Measurements from ENCODE around the gene BIRC7. TPM values are rescaled to one million over a fixed set of nuclear protein-coding genes. Genes with fewer than 3 reads are reported as not detected.
A peak's percentile ranks its signal among the peaks of the same experiment; 100 is the strongest.

Gene BIRC7
- total and polyA plus RNA-seq, 2 donors, result 0.09 to 0.87 TPM

DNA sequence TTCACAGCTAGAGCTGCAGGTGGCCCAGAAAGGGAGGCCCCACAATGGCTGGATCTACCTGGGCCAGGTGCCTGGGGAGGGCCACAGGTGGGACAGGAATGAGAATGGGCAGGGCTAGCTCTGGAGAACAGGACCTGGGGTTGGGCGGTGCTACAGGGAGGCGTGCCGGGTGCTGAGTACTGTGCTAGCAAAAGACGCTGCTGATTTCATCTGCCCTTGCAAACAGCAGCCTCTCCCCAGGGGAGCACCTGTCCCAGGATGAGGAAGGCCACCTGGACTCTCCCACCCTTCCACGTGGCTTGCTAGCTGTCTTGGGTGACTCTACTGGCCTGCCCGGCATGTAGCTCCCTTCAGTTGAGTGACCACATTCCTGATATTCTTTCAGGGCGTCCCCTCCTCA, 13.2 kb upstream of the BIRC7 start:
- no peaks in the 10 kb centered on the region for H3K36me3 ChIP-seq (ENCODE audit: control insufficient read depth in 2 of 2, insufficient read depth in 2 of 2, low read length in 1 of 2)
- H3K27ac ChIP-seq (ENCODE audit: low read depth in 1 of 2, low read length in 1 of 2), result no peak overlapping the region
- H3K4me3 ChIP-seq (ENCODE audit: low read length in 2 of 2), result no peak overlapping the region
- DNase-seq (ENCODE audit: low read depth in 6 of 9, low spot score in 9 of 9), result no peak
- peaks cover 0 to 55% of the 10 kb centered on the region in 2 donors for H3K27me3 ChIP-seq (ENCODE audit: control insufficient read depth in 2 of 2, insufficient read depth in 1 of 2, low read length in 1 of 2)
- no peaks in the 10 kb centered on the region for H3K9me3 ChIP-seq (ENCODE audit: control insufficient read depth in 2 of 2, insufficient read depth in 1 of 2, low read length in 1 of 2)
- WGBS, result 84% methylated on average over 7 of the region's 7 CpGs
- H3K4me1 ChIP-seq (ENCODE audit: control insufficient read depth in 2 of 2, insufficient read depth in 2 of 2, low read length in 2 of 2), result no peaks in the 10 kb centered on the region

DNA sequence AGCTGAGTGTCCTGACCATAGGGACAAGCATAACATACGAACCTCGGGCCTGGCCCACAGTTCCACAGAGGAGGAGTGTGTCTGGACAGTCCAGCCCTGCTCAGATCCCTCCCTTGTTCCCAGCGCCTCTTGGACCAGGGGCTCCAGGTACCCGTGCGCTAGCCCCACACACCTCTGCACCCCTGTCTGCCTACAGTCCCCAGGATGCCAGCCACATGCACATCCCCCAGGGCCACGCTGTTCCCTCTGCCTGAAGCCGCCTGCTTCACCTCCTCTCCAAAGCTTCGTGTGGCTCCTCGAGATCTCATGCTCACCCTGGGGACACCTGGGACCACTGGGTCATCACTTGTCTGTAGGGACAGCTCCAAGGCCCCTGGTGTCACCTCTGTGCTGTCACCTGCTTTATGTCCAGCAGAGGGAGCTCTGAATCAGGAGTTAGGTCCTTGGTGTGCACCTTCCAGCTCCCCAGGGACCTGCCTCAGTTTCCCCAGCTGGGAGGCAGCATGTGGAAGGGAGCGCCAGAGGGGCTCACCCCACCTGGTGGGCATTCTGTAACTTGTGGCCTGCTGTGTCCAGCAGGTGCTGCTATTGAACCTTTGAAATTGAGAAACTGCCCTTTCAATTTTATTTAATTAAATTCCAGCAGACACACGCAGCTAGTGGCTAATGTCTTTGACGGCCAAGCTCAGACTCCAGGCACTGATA, 12.4 kb upstream of the BIRC7 start:
- Histone ChIP-seq H3K4me3 (ENCODE audit: low read length in 2 of 2) (no peak overlapping the region), H3K4me1 (ENCODE audit: control insufficient read depth in 2 of 2, insufficient read depth in 2 of 2, low read length in 2 of 2) (no peaks in the 10 kb centered on the region), H3K9me3 (ENCODE audit: control insufficient read depth in 2 of 2, insufficient read depth in 1 of 2, low read length in 1 of 2) (no peaks in the 10 kb centered on the region), H3K27me3 (ENCODE audit: control insufficient read depth in 2 of 2, insufficient read depth in 1 of 2, low read length in 1 of 2) (peaks cover 0 to 59% of the 10 kb centered on the region in 2 donors), H3K27ac (ENCODE audit: low read depth in 1 of 2, low read length in 1 of 2) (no peak overlapping the region), H3K36me3 (ENCODE audit: control insufficient read depth in 2 of 2, insufficient read depth in 2 of 2, low read length in 1 of 2) (no peaks in the 10 kb centered on the region)
- WGBS, result 63% methylated on average over 12 of the region's 12 CpGs
- DNase-seq (ENCODE audit: low read depth in 6 of 9, low spot score in 9 of 9), result peak in 5 of 9 donors; percentile 24 to 53 (median 41)

DNA sequence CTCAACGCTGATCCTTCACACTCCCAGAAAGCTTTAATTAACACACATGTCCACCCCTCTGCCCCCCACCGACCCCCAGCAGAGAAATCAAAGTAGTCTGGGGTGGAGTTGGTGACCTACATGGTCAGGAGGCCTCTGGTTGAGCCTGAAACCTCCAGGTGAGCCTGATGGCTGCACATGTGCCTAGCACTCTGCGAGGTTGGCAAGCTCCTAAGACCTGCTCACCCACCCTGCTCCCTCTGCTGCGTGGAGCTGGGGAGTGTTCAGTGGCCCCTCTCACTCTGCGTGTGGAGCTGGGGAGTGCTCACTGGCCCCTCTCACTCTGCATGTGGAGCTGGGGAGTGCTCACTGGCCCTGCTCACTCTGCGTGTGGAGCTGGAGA, 11.9 kb upstream of the BIRC7 start:
- no peaks in the 10 kb centered on the region for H3K36me3 ChIP-seq (ENCODE audit: control insufficient read depth in 2 of 2, insufficient read depth in 2 of 2, low read length in 1 of 2)
- peaks cover 0 to 65% of the 10 kb centered on the region in 2 donors for H3K27me3 ChIP-seq (ENCODE audit: control insufficient read depth in 2 of 2, insufficient read depth in 1 of 2, low read length in 1 of 2)
- no peak overlapping the region for H3K4me3 ChIP-seq (ENCODE audit: low read length in 2 of 2)
- no peak for DNase-seq (ENCODE audit: low read depth in 6 of 9, low spot score in 9 of 9)
- no peaks in the 10 kb centered on the region for H3K4me1 ChIP-seq (ENCODE audit: control insufficient read depth in 2 of 2, insufficient read depth in 2 of 2, low read length in 2 of 2)
- 86% methylated on average over 6 of the region's 6 CpGs for WGBS
- no peaks in the 10 kb centered on the region for H3K9me3 ChIP-seq (ENCODE audit: control insufficient read depth in 2 of 2, insufficient read depth in 1 of 2, low read length in 1 of 2)
- H3K27ac ChIP-seq (ENCODE audit: low read depth in 1 of 2, low read length in 1 of 2), result no peak overlapping the region

- WGBS, result 57% methylated on average over 16 of the region's 16 CpGs
- no peak for DNase-seq (ENCODE audit: low read depth in 6 of 9, low spot score in 9 of 9)
- H3K4me3 ChIP-seq (ENCODE audit: low read length in 2 of 2), result no peak overlapping the region
- no peaks in the 10 kb centered on the region for H3K36me3 ChIP-seq (ENCODE audit: control insufficient read depth in 2 of 2, insufficient read depth in 2 of 2, low read length in 1 of 2)
- peaks cover 0 to 68% of the 10 kb centered on the region in 2 donors for H3K27me3 ChIP-seq (ENCODE audit: control insufficient read depth in 2 of 2, insufficient read depth in 1 of 2, low read length in 1 of 2)
- no peaks in the 10 kb centered on the region for H3K9me3 ChIP-seq (ENCODE audit: control insufficient read depth in 2 of 2, insufficient read depth in 1 of 2, low read length in 1 of 2)
- H3K27ac ChIP-seq (ENCODE audit: low read depth in 1 of 2, low read length in 1 of 2), result no peak overlapping the region
- no peaks in the 10 kb centered on the region for H3K4me1 ChIP-seq (ENCODE audit: control insufficient read depth in 2 of 2, insufficient read depth in 2 of 2, low read length in 2 of 2)
Observed at GRCh38 chr20:63224412-63225081, 11.2 kb upstream of the BIRC7 start.

- peaks cover 0 to 71% of the 10 kb centered on the region in 2 donors for H3K27me3 ChIP-seq (ENCODE audit: control insufficient read depth in 2 of 2, insufficient read depth in 1 of 2, low read length in 1 of 2)
- WGBS, result 59% methylated on average over 7 of the region's 7 CpGs
Observed at GRCh38 chr20:63225082-63225454, 10.6 kb upstream of the BIRC7 start.

GRCh38 chr20:63226042-63226943, 9.4 kb upstream of the BIRC7 start:
- H3K27me3 ChIP-seq (ENCODE audit: control insufficient read depth in 2 of 2, insufficient read depth in 1 of 2, low read length in 1 of 2), result peaks cover 0 to 75% of the 10 kb centered on the region in 2 donors

More at GRCh38 chr20:63225082-63225454, 10.6 kb upstream of the BIRC7 start:
- no peaks in the 10 kb centered on the region for H3K36me3 ChIP-seq (ENCODE audit: control insufficient read depth in 2 of 2, insufficient read depth in 2 of 2, low read length in 1 of 2)
- DNase-seq (ENCODE audit: low read depth in 6 of 9, low spot score in 9 of 9), result no peak
- no peaks in the 10 kb centered on the region for H3K4me1 ChIP-seq (ENCODE audit: control insufficient read depth in 2 of 2, insufficient read depth in 2 of 2, low read length in 2 of 2)
- H3K27ac ChIP-seq (ENCODE audit: low read depth in 1 of 2, low read length in 1 of 2), result no peak overlapping the region
- no peaks in the 10 kb centered on the region for H3K9me3 ChIP-seq (ENCODE audit: control insufficient read depth in 2 of 2, insufficient read depth in 1 of 2, low read length in 1 of 2)
- no peak overlapping the region for H3K4me3 ChIP-seq (ENCODE audit: low read length in 2 of 2)

DNA sequence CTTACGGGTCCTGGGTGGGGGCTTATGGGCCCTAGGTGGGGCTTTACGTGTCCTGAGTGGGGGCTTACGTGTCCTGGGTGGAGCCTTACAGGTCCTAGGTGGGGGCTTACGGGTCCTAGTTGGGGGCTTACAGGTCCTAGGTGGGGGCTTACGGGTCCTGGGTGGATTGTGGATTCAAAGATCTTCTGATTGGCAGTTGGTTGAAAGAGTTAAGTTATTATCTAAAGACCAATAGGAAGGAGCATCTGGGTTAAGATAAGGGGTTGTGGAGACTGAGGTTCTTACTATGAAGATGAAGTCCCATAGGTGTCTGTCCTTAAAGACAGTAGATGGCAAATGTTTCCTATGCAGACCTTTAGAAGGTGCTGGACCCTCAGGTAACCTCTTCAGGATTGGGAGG, 8.4 kb upstream of the BIRC7 start:
- Histone ChIP-seq H3K4me3 (ENCODE audit: low read length in 2 of 2) (no peak overlapping the region), H3K36me3 (ENCODE audit: control insufficient read depth in 2 of 2, insufficient read depth in 2 of 2, low read length in 1 of 2) (no peaks in the 10 kb centered on the region), H3K9me3 (ENCODE audit: control insufficient read depth in 2 of 2, insufficient read depth in 1 of 2, low read length in 1 of 2) (no peaks in the 10 kb centered on the region), H3K27ac (ENCODE audit: low read depth in 1 of 2, low read length in 1 of 2) (no peak overlapping the region), H3K27me3 (ENCODE audit: control insufficient read depth in 2 of 2, insufficient read depth in 1 of 2, low read length in 1 of 2) (peaks cover 0 to 75% of the 10 kb centered on the region in 2 donors), H3K4me1 (ENCODE audit: control insufficient read depth in 2 of 2, insufficient read depth in 2 of 2, low read length in 2 of 2) (no peaks in the 10 kb centered on the region)
- 94% methylated on average over 5 of the region's 5 CpGs for WGBS
- DNase-seq (ENCODE audit: low read depth in 6 of 9, low spot score in 9 of 9), result no peak

More at GRCh38 chr20:63226042-63226943, 9.4 kb upstream of the BIRC7 start:
- DNase-seq (ENCODE audit: low read depth in 6 of 9, low spot score in 9 of 9), result no peak
- no peak overlapping the region for H3K27ac ChIP-seq (ENCODE audit: low read depth in 1 of 2, low read length in 1 of 2)
- 90% methylated on average over 19 of the region's 19 CpGs for WGBS
- H3K9me3 ChIP-seq (ENCODE audit: control insufficient read depth in 2 of 2, insufficient read depth in 1 of 2, low read length in 1 of 2), result no peaks in the 10 kb centered on the region
- H3K4me3 ChIP-seq (ENCODE audit: low read length in 2 of 2), result no peak overlapping the region
- no peaks in the 10 kb centered on the region for H3K36me3 ChIP-seq (ENCODE audit: control insufficient read depth in 2 of 2, insufficient read depth in 2 of 2, low read length in 1 of 2)
- H3K4me1 ChIP-seq (ENCODE audit: control insufficient read depth in 2 of 2, insufficient read depth in 2 of 2, low read length in 2 of 2), result no peaks in the 10 kb centered on the region

DNA sequence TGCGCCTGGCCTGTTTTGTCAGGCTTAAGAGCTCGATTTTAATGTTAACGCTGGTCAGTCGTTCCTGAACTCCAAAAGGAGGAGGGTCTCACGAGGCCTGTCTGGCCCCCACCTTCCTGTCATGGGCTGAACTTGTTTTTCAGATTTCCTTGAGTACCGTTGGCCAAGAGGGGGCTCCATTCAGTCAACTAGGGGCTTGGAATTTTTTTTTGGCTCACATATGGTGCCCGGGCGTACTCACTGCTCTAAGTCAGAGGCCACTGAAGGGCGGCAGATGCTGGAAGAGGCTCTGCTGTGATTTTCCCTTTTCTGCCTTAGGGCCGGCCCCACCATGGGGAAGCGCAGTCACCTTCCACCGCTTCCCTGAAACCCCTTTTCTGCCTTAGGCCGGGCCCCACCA, 6.9 kb upstream of the BIRC7 start:
- no peaks in the 10 kb centered on the region for H3K9me3 ChIP-seq (ENCODE audit: control insufficient read depth in 2 of 2, insufficient read depth in 1 of 2, low read length in 1 of 2)
- DNase-seq (ENCODE audit: low read depth in 6 of 9, low spot score in 9 of 9), result no peak
- peaks cover 0 to 79% of the 10 kb centered on the region in 2 donors for H3K27me3 ChIP-seq (ENCODE audit: control insufficient read depth in 2 of 2, insufficient read depth in 1 of 2, low read length in 1 of 2)
- H3K36me3 ChIP-seq (ENCODE audit: control insufficient read depth in 2 of 2, insufficient read depth in 2 of 2, low read length in 1 of 2), result no peaks in the 10 kb centered on the region
- H3K4me1 ChIP-seq (ENCODE audit: control insufficient read depth in 2 of 2, insufficient read depth in 2 of 2, low read length in 2 of 2), result no peaks in the 10 kb centered on the region
- 54% methylated on average over 13 of the region's 13 CpGs for WGBS
- no peak overlapping the region for H3K27ac ChIP-seq (ENCODE audit: low read depth in 1 of 2, low read length in 1 of 2)
- H3K4me3 ChIP-seq (ENCODE audit: low read length in 2 of 2), result no peak overlapping the region
